Measurements from ENCODE around the gene KRTAP4-2.
"Not testable (repeated sequence)": the region's sequence is repeated elsewhere in the genome, so short reads cannot be mapped to it uniquely, and the experiment has no call there.

The KRTAP4-2 gene

DNA sequence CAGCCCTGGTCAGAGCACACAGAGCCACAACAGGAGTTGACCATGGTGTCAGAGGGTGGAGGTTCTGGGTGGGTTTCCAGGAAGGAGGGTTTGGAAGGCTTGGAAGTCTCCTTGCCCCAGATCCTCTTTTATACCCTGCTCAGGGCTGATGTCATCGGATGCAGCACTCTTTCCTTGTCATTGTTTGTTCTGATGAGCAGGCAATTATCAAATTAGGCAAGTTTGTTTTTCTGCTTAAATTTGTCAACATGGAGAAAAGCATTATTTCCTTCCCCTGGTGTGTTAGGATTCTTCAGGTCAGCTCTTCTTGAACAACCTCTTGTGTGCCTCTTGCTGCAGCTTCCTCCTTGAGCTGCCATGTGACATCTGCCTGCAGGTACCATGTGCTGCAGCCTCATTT lies 17.4 kb downstream of the KRTAP4-2 start, which contains the start of gene KRTAP4-4:
Gene KRTAP4-4, minus strand, starts transcription at position 101 of the 400 bp plus-strand sequence. Its CDS starts 57 bp downstream, at position 44.
- DNase-seq (ENCODE audit: low read depth) = no peak

DNA sequence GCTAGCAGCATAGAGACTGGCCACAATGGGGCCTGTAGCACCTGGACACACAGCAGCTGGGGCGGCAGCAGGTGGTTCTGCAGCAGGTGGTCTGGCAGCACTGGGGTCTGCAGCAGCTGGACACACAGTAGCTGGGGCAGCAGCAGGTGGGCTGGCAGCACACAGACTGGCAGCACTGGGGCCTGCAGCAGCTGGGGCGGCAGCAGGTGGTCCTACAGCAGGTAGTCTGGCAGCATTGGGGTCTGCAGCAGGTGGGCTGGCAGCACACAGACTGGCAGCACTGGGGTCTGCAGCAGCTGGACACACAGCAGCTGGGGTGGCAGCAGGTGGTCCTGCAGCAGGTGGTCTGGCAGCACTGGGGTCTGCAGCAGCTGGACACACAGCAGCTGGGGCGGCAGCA lies 17.8 kb downstream of the KRTAP4-2 start:
- not testable (repeated sequence) for DNase-seq (ENCODE audit: low read depth)

DNA sequence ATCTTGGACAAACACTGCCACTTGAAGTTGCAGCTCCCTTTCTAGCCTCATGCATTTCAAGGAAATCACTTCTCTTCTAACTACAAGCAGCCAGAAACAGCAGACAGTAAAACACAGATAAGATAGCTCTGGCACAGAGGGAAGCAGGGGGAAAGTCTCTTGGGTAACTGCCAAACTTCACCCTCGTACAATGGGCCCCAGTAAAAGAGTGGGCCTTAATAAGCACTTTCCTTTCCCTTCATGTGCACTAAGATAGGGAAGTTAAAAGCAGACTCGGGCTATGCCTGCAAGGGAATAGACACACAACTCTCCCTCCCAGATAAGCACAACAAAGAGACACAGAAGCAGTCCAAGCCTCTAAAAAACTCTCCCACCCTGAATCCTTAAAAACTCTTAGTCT lies 24.2 kb downstream of the KRTAP4-2 start:
- no peak for DNase-seq (ENCODE audit: low read depth)

DNA sequence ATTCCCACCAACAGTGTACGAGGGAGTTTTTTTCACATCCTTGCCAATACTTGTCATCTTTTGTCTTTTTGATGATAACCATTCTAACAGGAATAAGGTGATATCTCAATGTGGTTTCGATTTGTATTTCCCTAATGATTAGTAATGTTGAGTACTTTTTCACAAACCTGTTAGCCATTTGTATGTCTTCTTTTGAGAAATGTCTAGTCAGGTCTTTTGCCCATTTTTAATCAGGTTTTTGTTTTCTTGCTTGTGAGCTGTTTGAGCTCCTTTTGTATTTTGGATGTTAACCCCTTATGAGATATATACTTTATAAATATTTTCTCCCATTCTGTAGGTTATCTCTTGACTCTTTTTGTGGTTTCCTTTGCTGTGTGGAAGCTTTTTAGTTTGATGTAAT lies 26.5 kb downstream of the KRTAP4-2 start:
- DNase-seq (ENCODE audit: low read depth) = no peak

DNA sequence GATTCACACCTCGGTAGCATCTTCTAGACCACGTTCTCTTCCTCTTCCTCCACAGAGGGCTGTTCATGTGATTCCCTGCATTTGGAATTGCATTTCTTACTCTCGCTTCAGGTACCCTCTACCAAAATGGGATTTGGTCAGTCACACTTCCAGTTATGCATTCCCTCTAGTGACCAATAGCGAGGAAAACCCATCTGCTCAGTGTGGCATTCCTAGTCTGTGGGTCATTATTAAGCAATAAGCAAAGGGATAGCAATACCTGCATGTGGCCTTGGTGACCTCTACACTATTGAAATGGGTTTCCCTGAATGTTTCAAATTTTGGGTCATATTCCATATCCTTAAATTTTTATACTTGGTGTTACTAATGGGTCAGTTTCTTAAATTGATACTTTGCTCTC lies 28.0 kb downstream of the KRTAP4-2 start:
- no peak for DNase-seq (ENCODE audit: low read depth)

DNA sequence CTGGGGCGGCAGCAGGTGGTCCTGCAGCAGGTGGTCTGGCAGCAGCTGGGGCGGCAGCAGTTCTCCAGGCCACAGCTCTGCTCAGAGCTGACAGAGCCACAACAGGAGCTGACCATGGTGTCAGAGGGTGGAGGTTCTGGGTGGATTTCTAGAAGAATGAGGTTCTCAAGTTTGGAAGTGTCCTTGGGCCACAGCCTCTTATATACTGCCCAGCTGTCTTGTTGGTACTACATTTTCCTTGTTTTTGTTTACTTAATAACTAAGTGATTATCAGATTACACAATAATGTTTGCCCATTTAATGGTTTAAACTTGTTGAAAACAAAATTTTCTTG lies 28.4 kb downstream of the KRTAP4-2 start, which contains the start of gene KRTAP4-5:
Gene KRTAP4-5, minus strand, starts transcription at position 174 of the 334 bp plus-strand sequence. Its CDS starts 58 bp downstream, at position 116.
- no peak for DNase-seq (ENCODE audit: low read depth)

DNA sequence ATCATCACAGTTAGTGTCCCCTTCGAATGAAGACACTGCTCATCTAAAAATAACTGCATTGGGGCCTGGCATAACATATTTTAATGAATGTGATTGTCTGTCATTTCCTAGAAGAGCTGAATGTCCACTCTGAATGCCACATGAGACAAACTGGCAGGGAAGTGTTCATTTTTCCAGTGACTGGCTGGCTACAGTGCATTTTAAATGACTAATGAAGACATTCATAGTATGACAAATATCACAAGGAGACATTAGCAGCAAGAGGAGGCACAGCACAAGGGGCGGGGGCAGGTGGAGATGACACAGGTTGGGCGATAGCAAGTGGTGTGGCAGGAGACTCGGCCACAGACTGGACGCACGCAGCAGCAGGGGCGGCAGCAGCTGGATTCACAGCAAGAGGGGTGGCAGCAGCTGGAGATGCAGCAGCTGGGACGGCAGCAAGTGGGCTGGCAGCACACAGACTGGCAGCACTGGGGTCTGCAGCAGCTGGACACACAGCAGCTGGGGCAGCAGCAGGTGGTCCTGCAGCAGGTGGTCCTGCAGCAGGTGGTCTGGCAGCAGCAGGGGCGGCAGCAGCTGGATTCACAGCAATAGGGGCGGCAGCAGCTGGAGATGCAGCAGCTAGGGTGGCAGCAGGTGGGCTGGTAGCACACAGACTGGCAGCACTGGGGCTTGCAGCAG lies 28.9 kb downstream of the KRTAP4-2 start:
- DNase-seq (ENCODE audit: low read depth) = not testable (repeated sequence)

DNA sequence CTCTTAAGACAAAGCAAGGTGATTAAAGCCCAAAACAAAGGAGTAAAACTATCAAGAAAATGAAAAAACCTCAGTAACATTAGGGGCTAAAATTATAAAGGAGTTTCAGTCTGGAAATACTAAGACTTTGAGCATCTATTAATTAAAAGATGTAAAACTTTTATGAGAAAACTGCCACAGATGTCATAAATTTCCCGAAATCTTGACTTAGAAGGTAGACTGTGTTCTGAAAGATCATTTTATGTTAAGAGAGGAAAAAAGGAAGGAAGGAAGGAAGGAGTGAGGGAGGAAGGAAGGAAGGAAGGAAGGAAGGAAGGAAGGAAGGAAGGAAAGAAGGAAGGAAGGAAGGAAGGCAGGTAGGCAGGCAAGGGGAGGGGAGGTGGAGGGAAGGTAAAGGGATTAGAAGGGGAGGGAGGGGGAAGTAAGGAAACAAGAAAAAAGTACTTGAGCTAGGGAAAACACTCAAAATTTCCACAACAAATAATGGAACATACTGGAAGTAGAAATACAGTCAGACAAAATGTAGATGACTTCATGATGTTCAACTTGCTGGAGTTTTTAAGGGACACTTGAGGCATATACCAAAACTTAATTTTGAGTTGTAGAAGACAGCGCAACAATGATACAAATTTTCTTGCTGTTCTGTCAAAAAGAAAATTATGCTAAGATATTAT lies 30.4 kb downstream of the KRTAP4-2 start:
- no peak for DNase-seq (ENCODE audit: low read depth)

DNA sequence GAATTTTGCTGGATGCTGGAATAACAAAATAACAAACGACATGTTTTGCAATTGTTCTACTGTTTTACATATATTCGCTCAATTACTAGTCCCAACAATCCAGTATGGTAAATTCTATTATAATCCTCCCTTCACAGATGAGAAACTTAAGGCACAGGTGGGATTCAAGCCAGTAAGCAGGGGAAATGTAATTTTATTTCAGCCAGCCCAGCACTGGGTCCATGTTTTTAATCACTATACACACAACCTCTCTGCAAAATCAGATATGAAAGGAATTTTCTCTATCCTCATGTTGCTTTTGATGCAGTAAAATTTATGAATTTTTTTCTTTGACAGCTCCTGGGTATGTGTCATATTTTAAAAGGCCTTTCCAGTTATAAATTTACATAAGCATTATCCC lies 32.8 kb downstream of the KRTAP4-2 start:
- DNase-seq (ENCODE audit: low read depth) = no peak

DNA sequence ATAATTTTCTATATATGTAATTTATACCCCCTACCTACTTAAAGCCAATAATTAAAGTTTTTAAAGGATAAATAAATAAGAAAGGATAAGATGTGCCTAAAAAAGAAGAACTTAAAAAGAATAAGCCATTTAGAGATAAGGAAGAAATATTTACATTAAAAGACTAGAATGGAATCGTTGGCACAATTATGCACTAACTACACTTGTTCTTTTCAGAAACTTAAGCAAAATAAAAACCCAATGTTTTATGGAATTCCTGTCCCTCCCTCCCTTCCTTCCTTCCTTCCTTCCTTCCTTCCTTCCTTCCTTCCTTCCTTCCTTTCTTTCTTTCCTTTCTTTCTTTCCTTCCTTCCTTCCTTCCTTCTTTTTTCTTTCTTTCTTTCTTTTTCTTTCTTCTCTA lies 33.2 kb downstream of the KRTAP4-2 start:
- no peak for DNase-seq (ENCODE audit: low read depth)

DNA sequence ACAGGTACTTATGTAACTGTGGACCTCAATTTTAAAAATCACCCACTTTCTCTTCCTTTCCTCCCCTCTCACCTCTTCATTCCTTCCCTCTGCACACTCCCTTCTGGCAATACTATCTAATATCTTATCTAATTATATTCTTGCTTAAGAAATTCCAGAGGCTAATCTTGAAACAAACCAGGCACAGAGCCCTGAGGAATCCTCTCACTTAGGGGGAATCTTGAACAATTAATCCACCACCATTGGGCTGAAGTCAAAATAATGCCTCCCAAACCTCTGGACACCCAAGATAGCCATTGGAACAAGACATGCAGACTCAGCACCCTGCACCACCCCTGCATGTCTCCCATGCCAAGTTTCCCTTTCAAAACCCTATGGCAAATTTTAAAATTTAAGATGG lies 36.7 kb downstream of the KRTAP4-2 start:
- DNase-seq (ENCODE audit: low read depth) = no peak

DNA sequence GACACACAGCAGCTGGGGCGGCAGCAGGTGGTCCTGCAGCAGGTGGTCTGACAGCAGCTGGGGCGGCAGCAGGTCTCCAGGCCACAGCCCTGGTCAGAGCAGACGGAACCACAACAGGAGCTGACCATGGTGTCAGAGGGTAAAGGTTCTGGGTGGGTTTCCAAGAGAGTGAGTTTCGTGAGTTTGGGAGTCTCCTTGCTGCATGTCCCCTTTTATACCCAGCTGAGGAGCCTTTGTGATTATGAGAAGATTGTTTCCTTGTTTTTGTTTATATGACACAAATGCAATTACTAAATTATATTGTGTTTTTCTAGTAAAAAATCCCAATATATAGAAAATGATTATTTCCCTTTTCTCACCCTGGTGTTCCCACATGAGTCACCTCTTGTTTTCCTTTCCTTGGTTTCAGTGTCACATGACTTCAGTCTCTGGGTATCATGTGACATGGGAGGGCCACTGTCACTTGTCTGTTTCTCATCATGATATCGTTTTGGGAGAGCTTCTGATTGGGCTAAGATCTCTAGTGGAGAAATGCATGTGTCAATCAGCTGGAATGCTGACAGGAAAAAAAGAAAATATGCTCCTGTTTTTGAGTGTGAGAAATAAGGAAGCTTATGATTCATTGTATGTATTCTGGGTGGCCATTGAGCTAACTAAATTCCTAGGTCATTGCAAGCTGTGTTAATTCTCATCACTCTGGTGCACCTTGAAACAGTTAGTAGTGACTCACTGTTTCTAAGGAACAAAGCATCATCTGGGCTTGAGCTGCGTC lies 37.5 kb downstream of the KRTAP4-2 start, which contains the start of gene KRTAP4-6:
Gene KRTAP4-6, minus strand, starts transcription at position 185 of the 772 bp plus-strand sequence. Its CDS starts 57 bp downstream, at position 128.
- DNase-seq (ENCODE audit: low read depth) = no peak

DNA sequence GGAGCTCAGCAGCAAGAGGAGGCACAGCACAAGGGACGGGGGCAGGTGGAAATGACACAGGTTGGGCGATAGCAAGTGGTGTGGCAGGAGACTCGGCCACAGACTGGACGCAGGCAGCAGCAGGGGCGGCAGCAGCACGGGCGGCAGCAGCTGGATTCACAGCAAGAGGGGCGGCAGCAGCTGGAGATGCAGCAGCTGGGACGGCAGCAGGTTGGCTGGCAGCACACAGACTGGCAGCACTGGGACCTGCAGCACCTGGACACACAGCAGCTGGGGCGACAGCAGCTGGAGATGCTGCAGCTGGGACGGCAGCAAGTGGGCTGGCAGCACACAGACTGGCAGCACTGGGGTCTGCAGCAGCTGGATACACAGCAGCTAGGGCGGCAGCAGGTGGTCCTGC lies 38.2 kb downstream of the KRTAP4-2 start:
- not testable (repeated sequence) for DNase-seq (ENCODE audit: low read depth)

DNA sequence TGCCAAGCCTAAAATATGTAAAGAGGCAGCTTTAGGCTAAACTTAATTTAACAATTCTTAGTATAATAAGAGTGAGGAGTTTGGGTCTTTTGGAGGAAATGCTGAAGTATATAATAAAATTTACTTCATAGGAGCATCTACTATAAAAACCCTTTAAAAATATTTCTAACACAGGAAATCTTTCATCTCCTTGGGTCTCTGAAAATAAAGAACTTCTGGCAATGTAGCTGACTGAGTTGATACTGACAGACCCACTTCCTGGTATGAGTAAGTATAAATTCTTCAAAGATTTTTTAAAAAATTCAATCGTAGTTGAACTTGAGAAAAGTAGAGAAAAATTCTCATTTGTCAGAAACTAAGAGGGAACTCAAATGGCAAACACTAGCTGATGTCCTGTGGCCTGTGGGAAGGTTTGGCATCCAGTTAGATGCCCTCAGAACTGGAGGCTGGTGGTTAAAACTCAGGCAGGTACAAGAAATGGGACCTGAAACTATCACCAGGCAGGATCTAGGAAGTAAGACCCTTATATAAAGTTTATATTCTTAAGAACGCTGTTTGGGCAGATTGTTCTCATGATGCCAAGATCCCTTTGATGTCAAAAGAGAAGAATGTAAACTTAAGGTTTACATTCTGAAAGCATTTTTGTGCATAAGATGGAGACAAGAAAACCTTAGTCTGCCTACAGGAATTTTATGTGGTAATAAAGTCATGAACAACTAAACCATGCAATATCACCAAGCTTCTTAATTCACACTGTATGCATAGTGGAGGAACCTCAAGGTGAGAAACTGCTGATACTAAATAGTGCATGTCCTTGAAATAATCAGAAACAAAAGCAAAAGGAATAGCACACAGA lies 43.9 kb downstream of the KRTAP4-2 start:
- DNase-seq (ENCODE audit: low read depth) = no peak

DNA sequence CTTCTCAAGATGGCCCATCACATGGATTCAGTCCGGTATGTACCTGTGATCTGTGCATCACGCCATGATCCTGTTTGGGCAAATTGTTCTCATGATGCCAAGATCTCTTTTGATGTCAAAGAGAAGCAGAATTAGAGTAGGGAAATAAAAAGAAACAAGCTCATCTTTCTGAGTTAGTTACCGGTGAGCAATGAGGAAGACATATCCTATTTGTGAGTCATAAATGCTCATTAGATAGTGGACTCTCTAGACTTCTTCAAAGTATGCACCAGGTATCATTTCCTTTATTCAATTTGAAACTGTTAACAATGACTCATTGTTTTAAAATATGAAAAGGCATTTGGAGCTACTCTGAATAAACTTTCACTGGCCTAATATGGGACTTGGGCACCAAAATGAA lies 46.0 kb downstream of the KRTAP4-2 start:
- no peak for DNase-seq (ENCODE audit: low read depth)
